Chondrocyte (in vitro differentiated cells): ENCODE data around the gene ARL11. TPM values are rescaled to one million over a fixed set of nuclear protein-coding genes. Genes with fewer than 3 reads are reported as not detected.
"Not testable (repeated sequence)": the region's sequence is repeated elsewhere in the genome, so short reads cannot be mapped to it uniquely, and the experiment has no call there.

Experiments used
- DNase-seq: peaks from one replicate; pipeline ENCODE4 v3.0.0; 2021; ENCODE audit warnings: mixed read lengths, low spot score
- H3K27ac Mint-ChIP-seq: one replicate; pipeline ENCODE4 v1.8.0; 2021; ENCODE audit warnings: mild to moderate bottlenecking, moderate library complexity, mixed read lengths; ENCODE audit not compliant: unreplicated experiment
- H3K27me3 Mint-ChIP-seq: 2 replicates; pipeline ENCODE4 v1.8.0; 2021; ENCODE audit warnings: low read depth, mixed read lengths
- H3K36me3 Mint-ChIP-seq: 2 replicates; pipeline ENCODE4 v1.8.0; 2021; ENCODE audit warnings: low read depth, mixed read lengths
- H3K4me1 Mint-ChIP-seq: 2 replicates; pipeline ENCODE4 v1.8.0; 2021; ENCODE audit warnings: low read depth, mild to moderate bottlenecking, mixed read lengths
- H3K4me3 Mint-ChIP-seq: one replicate; pipeline ENCODE4 v1.8.0; 2021; ENCODE audit warnings: mild to moderate bottlenecking, moderate library complexity, mixed read lengths; ENCODE audit not compliant: unreplicated experiment
- H3K9me3 Mint-ChIP-seq: 2 replicates; pipeline ENCODE4 v1.8.0; 2021; ENCODE audit warnings: low read depth, mixed read lengths
- CTCF ChIP-seq: fragments of 200-600 bp; sonication (generic); IDR thresholded peaks from 2 replicates; pipeline ENCODE4 v1.5.0; 2021; ENCODE audit warnings: antibody characterized with exemption, mild to moderate bottlenecking, moderate library complexity
- total RNA-seq: library from RNA; stranded (reverse); gene quantifications from 3 replicates; pipeline ENCODE4 v1.2.1, GENCODE V29; 2021

Gene ARL11
- total RNA-seq, 1 donor from 2014 or later, result not detected

GRCh38 chr13:49597043-49597641 is 31.2 kb upstream of the ARL11 start:
- Mint-ChIP-seq H3K4me3 (no peak overlapping the region), H3K27me3 (peaks cover 2% of the 10 kb centered on the region), H3K4me1 (no peaks in the 10 kb centered on the region), H3K27ac (no peak overlapping the region), H3K36me3 (no peaks in the 10 kb centered on the region), H3K9me3 (no peaks in the 10 kb centered on the region)
- no peak for TF ChIP-seq CTCF
- DNase-seq, result no peak

GRCh38 chr13:49602005-49602404 is 26.3 kb upstream of the ARL11 start:
- no peak for TF ChIP-seq CTCF
- no peak for DNase-seq

GRCh38 chr13:49602615-49603014 is 25.7 kb upstream of the ARL11 start:
- not testable (repeated sequence) for H3K36me3 Mint-ChIP-seq, H3K4me1 Mint-ChIP-seq, H3K27ac Mint-ChIP-seq, H3K9me3 Mint-ChIP-seq, DNase-seq, H3K27me3 Mint-ChIP-seq, H3K4me3 Mint-ChIP-seq

More at GRCh38 chr13:49602005-49602404, 26.3 kb upstream of the ARL11 start:
- Mint-ChIP-seq H3K4me3 (no peak overlapping the region), H3K27ac (no peak overlapping the region), H3K4me1 (peaks cover 2% of the 10 kb centered on the region), H3K36me3 (no peaks in the 10 kb centered on the region), H3K27me3 (peaks cover 2% of the 10 kb centered on the region), H3K9me3 (no peaks in the 10 kb centered on the region)

GRCh38 chr13:49604570-49604969 is 23.7 kb upstream of the ARL11 start:
- no peak for TF ChIP-seq CTCF
- peaks cover 4% of the 10 kb centered on the region for H3K4me1 Mint-ChIP-seq
- H3K27ac Mint-ChIP-seq, result no peak overlapping the region
- DNase-seq, result no peak
- peaks cover 2% of the 10 kb centered on the region for H3K27me3 Mint-ChIP-seq
- H3K36me3 Mint-ChIP-seq, result no peaks in the 10 kb centered on the region
- no peaks in the 10 kb centered on the region for H3K9me3 Mint-ChIP-seq
- H3K4me3 Mint-ChIP-seq, result no peak overlapping the region

GRCh38 chr13:49606747-49607648 is 21.3 kb upstream of the ARL11 start:
- H3K27ac Mint-ChIP-seq, result peak overlapping the region; percentile 79
- H3K27me3 Mint-ChIP-seq, result no peaks in the 10 kb centered on the region
- TF ChIP-seq CTCF, result peak; percentile 92

More at GRCh38 chr13:49606747-49607648, 21.3 kb upstream of the ARL11 start:
- Mint-ChIP-seq H3K4me3 (peak overlapping the region; percentile 70), H3K36me3 (no peaks in the 10 kb centered on the region), H3K4me1 (peaks cover 4% of the 10 kb centered on the region), H3K9me3 (peaks cover 3% of the 10 kb centered on the region)
- DNase-seq, result no peak
